Panc1 (cell line): ENCODE data around the gene EHHADH.
"Not testable (repeated sequence)": the region's sequence is repeated elsewhere in the genome, so short reads cannot be mapped to it uniquely, and the experiment has no call there.

Source experiments
- CTCF ChIP-seq: fragments of 450-650 bp; IDR thresholded peaks from 2 replicates; pipeline ENCODE4 v1.5.1; 2017; ENCODE audit warnings: mild to moderate bottlenecking
- POLR2AphosphoS5 ChIP-seq: IDR thresholded peaks from 2 replicates; pipeline ENCODE4 v1.6.1; 2012; ENCODE audit warnings: mild to moderate bottlenecking, low read depth, low read length, moderate library complexity
- SIN3A ChIP-seq: IDR thresholded peaks from 2 replicates; pipeline ENCODE4 v1.6.1; 2012; ENCODE audit warnings: low read depth, mild to moderate bottlenecking, low read length, moderate library complexity, borderline replicate concordance; ENCODE audit not compliant: insufficient read depth
- TF ChIP-seq, protein P1 (sequence below), 2 experiments: IDR thresholded peaks; 2 replicates each; pipeline ENCODE4 v1.6.1; 2011 to 2012; ENCODE audit warnings: low read depth in 2 of 2, control low read depth in 1 of 2, low read length in 1 of 2, mild to moderate bottlenecking in 1 of 2, moderate library complexity in 1 of 2; ENCODE audit not compliant: insufficient read depth in 1 of 2

GRCh38 chr3:185226526-185226925, 27.3 kb downstream of the EHHADH start:
- not testable (repeated sequence) for TF ChIP-seq CTCF, POLR2AphosphoS5, SIN3A
- TF ChIP-seq, protein P1, sequence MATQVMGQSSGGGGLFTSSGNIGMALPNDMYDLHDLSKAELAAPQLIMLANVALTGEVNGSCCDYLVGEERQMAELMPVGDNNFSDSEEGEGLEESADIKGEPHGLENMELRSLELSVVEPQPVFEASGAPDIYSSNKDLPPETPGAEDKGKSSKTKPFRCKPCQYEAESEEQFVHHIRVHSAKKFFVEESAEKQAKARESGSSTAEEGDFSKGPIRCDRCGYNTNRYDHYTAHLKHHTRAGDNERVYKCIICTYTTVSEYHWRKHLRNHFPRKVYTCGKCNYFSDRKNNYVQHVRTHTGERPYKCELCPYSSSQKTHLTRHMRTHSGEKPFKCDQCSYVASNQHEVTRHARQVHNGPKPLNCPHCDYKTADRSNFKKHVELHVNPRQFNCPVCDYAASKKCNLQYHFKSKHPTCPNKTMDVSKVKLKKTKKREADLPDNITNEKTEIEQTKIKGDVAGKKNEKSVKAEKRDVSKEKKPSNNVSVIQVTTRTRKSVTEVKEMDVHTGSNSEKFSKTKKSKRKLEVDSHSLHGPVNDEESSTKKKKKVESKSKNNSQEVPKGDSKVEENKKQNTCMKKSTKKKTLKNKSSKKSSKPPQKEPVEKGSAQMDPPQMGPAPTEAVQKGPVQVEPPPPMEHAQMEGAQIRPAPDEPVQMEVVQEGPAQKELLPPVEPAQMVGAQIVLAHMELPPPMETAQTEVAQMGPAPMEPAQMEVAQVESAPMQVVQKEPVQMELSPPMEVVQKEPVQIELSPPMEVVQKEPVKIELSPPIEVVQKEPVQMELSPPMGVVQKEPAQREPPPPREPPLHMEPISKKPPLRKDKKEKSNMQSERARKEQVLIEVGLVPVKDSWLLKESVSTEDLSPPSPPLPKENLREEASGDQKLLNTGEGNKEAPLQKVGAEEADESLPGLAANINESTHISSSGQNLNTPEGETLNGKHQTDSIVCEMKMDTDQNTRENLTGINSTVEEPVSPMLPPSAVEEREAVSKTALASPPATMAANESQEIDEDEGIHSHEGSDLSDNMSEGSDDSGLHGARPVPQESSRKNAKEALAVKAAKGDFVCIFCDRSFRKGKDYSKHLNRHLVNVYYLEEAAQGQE (IDR thresholded peaks at IDR 0.05; ENCODE audit: insufficient read depth in 1 of 2, low read depth in 2 of 2, low read length in 1 of 2) = not testable (repeated sequence)
